HepG2 (cell line): Measurements from ENCODE around the gene GPC2. TPM values are rescaled to one million over a fixed set of nuclear protein-coding genes. Genes with fewer than 3 reads are reported as not detected.
A peak's percentile ranks its signal among the peaks of the same experiment; 100 is the strongest.

Experiments used
- CEBPG ChIP-seq: IDR thresholded peaks from 2 replicates; pipeline ENCODE4 v1.6.1; 2016
- CENPT ChIP-seq: sonication (generic); formaldehyde crosslinking; IDR thresholded peaks from 2 replicates; pipeline ENCODE4 v1.8.0; 2022; ENCODE audit warnings: low read depth, mild to moderate bottlenecking, moderate library complexity, missing genetic modification reagents
- CSRNP1 ChIP-seq: sonication (generic); formaldehyde crosslinking; IDR thresholded peaks from 2 replicates; pipeline ENCODE4 v1.8.1; 2023; ENCODE audit warnings: mild to moderate bottlenecking, missing genetic modification reagents
- FOXC1 ChIP-seq: sonication (generic); formaldehyde crosslinking; IDR thresholded peaks from 2 replicates; pipeline ENCODE4 v1.8.0; 2022; ENCODE audit warnings: mild to moderate bottlenecking, missing genetic modification reagents, borderline replicate concordance
- HNF4A ChIP-seq: sonication (generic); formaldehyde crosslinking; IDR thresholded peaks from 2 replicates; pipeline ENCODE4 v1.4.0; 2020; ENCODE audit warnings: missing genetic modification reagents
- HOXA5 ChIP-seq: sonication (generic); formaldehyde crosslinking; IDR thresholded peaks from 2 replicates; pipeline ENCODE4 v1.4.0; 2020; ENCODE audit warnings: missing genetic modification reagents
- JUNB ChIP-seq: sonication (generic); formaldehyde crosslinking; IDR thresholded peaks from 2 replicates; pipeline ENCODE4 v1.8.0; 2022; ENCODE audit warnings: missing genetic modification reagents, mild to moderate bottlenecking, borderline replicate concordance
- RFX3 ChIP-seq: IDR thresholded peaks from 2 replicates; pipeline ENCODE4 v1.6.1; 2016; ENCODE audit warnings: missing biosample characterization, missing genetic modification reagents
- RFX5 ChIP-seq: IDR thresholded peaks from 2 replicates; pipeline ENCODE4 v1.6.1; 2011; ENCODE audit warnings: low read depth, low read length, improper control_type of control experiment
- SMAD9 ChIP-seq: sonication (generic); formaldehyde crosslinking; IDR thresholded peaks from 2 replicates; pipeline ENCODE4 v1.5.1; 2020; ENCODE audit warnings: mild to moderate bottlenecking, missing genetic modification reagents
- SNRNP70 ChIP-seq: fragments of 200-400 bp; formaldehyde crosslinking; IDR thresholded peaks from 2 replicates; pipeline ENCODE4 v1.6.1; 2017; ENCODE audit warnings: mild to moderate bottlenecking, low read depth, low read length, moderate library complexity
- TEF ChIP-seq: sonication (generic); formaldehyde crosslinking; IDR thresholded peaks from 2 replicates; pipeline ENCODE4 v1.5.0; 2020; ENCODE audit warnings: missing genetic modification reagents
- ZHX2 ChIP-seq, 2 experiments: sonication (generic) in 1 of 2; formaldehyde crosslinking in 1 of 2; IDR thresholded peaks; 2 replicates each; pipeline versions ENCODE4 v1.6.1 to v1.9.0; 2014 to 2022; ENCODE audit warnings: antibody characterized with exemption in 1 of 2, borderline replicate concordance in 1 of 2, inconsistent platforms in 1 of 2, low read depth in 1 of 2, missing genetic modification reagents in 1 of 2
- ZNF12 ChIP-seq: sonication (generic); formaldehyde crosslinking; IDR thresholded peaks from 2 replicates; pipeline ENCODE4 v1.5.0; 2020; ENCODE audit warnings: missing genetic modification reagents
- ZNF232 ChIP-seq: sonication (generic); formaldehyde crosslinking; IDR thresholded peaks from 2 replicates; pipeline ENCODE4 v1.4.0; 2020; ENCODE audit warnings: missing genetic modification reagents, borderline replicate concordance
- ZNF260 ChIP-seq: sonication (generic); formaldehyde crosslinking; IDR thresholded peaks from 2 replicates; pipeline ENCODE4 v1.4.0; 2020; ENCODE audit warnings: missing genetic modification reagents, low read depth, mild to moderate bottlenecking, borderline replicate concordance
- ZNF326 ChIP-seq: sonication (generic); formaldehyde crosslinking; IDR thresholded peaks from 2 replicates; pipeline ENCODE4 v1.4.0; 2020; ENCODE audit warnings: missing genetic modification reagents, borderline replicate concordance
- ZUFSP ChIP-seq: sonication (generic); formaldehyde crosslinking; IDR thresholded peaks from 2 replicates; pipeline ENCODE4 v1.9.0; 2021; ENCODE audit warnings: missing genetic modification reagents, mild to moderate bottlenecking, borderline replicate concordance
- polyA plus RNA-seq, 8 experiments: library from polyadenylated mRNA; depleted of rRNA in 3 of 8; stranded (reverse) in 7 of 8; unstranded in 1 of 8; fragments of >200 nt; fragmentation: Illumina TruSeq in 4 of 8; extraction: Trizol in 4 of 8; gene quantifications; 2 replicates each; pipeline versions ENCODE4 v1.2.1 to v1.2.3, GENCODE V29; 2011 to 2016; ENCODE audit warnings: low read depth in 4 of 8, missing spikeins in 1 of 8, mixed read lengths in 1 of 8; ENCODE audit not compliant: insufficient read depth in 1 of 8
- total RNA-seq, 5 experiments: library from RNA; depleted of rRNA; stranded (reverse); fragments of >200 nt; fragmentation: Illumina TruSeq; extraction: Trizol; gene quantifications; 2 replicates each; pipeline ENCODE4 v1.2.3, GENCODE V29; 2016; ENCODE audit warnings: low read depth in 1 of 5

The GPC2 gene
- total and polyA plus RNA-seq, 2 of the 13 experiments (the other 11 are each of a cell fraction or from before 2014, with no cell fraction given), result 0.64 to 0.78 TPM

- TF ChIP-seq ZHX2 (IDR thresholded peaks at IDR 0.05; ENCODE audit: low read depth), result 0 out of 2 replicates have a peak, but pooled peaks have one; percentile 34
- no peak for TF ChIP-seq ZHX2 (CRISPR knock-in tag; IDR thresholded peaks at IDR 0.05; ENCODE audit: borderline replicate concordance)
- TF ChIP-seq ZNF12, result no peak
- TF ChIP-seq TEF (CRISPR knock-in tag), result no peak
- TF ChIP-seq SNRNP70, result no peak
- TF ChIP-seq CENPT, result no peak
- TF ChIP-seq CEBPG (CRISPR knock-in tag), result peak; percentile 76
- no peak for TF ChIP-seq ZNF260 (CRISPR knock-in tag)
- no peak for TF ChIP-seq HNF4A (CRISPR knock-in tag)
- no peak for TF ChIP-seq SMAD9 (CRISPR knock-in tag)
- peak; percentile 64; the same call in 1 of the 2 replicates for TF ChIP-seq HOXA5 (CRISPR knock-in tag)
- TF ChIP-seq RFX3 (CRISPR knock-in tag), result no peak
- 0 out of 2 replicates have a peak, but pooled peaks have one; percentile 6 for TF ChIP-seq CSRNP1 (CRISPR knock-in tag)
- no peak for TF ChIP-seq JUNB (CRISPR knock-in tag)
- peak; percentile 53; the same call in 1 of the 2 replicates for TF ChIP-seq RFX5
- TF ChIP-seq ZUFSP (CRISPR knock-in tag), result no peak
- TF ChIP-seq ZNF232 (CRISPR knock-in tag), result peak; percentile 83; the same call in 1 of the 2 replicates
- 0 out of 2 replicates have a peak, but pooled peaks have one; percentile 30 for TF ChIP-seq FOXC1 (CRISPR knock-in tag)
- TF ChIP-seq ZNF326, result no peak
These were observed 28.4 kb downstream of the GPC2 start, which contains the start of gene LAMTOR4 (continued) for GRCh38 chr7:100148559-100149328.
